Endothelial cell of umbilical vein (primary cell): ENCODE results near the gene SMOC2.

ENCODE experiments used
- CTCF ChIP-seq, 2 donors: IDR thresholded peaks; 1 replicate in 1 of 2; 2 replicates in 1 of 2; pipeline ENCODE4 v1.5.1; 2011; ENCODE audit warnings: low read length in 2 of 2, mild to moderate bottlenecking in 2 of 2, moderate library complexity in 2 of 2, control low read depth in 1 of 2, inconsistent platforms in 1 of 2, low read depth in 1 of 2; ENCODE audit not compliant: insufficient read depth in 1 of 2; ENCODE audit errors: extremely low read depth in 1 of 2
- EZH2 ChIP-seq: IDR thresholded peaks from 2 replicates; pipeline ENCODE4 v1.6.1; 2012; ENCODE audit warnings: borderline replicate concordance, low read depth, mild to moderate bottlenecking, moderate library complexity, low read length, inconsistent platforms; ENCODE audit not compliant: severe bottlenecking
- FOS ChIP-seq: IDR thresholded peaks from 2 replicates; pipeline ENCODE4 v1.6.1; 2011; ENCODE audit warnings: mild to moderate bottlenecking, low read length, moderate library complexity, borderline replicate concordance; ENCODE audit not compliant: insufficient read depth
- GATA2 ChIP-seq: IDR thresholded peaks from 2 replicates; pipeline ENCODE4 v1.7.0; 2011; ENCODE audit warnings: low read depth, mild to moderate bottlenecking, moderate library complexity, mixed read lengths, low read length; ENCODE audit not compliant: insufficient read length, insufficient read depth
- JUN ChIP-seq: IDR thresholded peaks from 2 replicates; pipeline ENCODE4 v1.6.1; 2011; ENCODE audit warnings: borderline replicate concordance, low read depth; ENCODE audit not compliant: insufficient read length, insufficient read depth
- MYC ChIP-seq: IDR thresholded peaks from one replicate; pipeline ENCODE4 v1.6.1; 2011; ENCODE audit warnings: mild to moderate bottlenecking, low read depth, low read length
- POLR2A ChIP-seq: IDR thresholded peaks from 2 replicates; pipeline ENCODE4 v1.6.1; 2012; ENCODE audit warnings: low read depth, mild to moderate bottlenecking, control low read depth, low read length
- POLR2AphosphoS5 ChIP-seq: IDR thresholded peaks from 2 replicates; pipeline ENCODE4 v1.6.1; 2012; ENCODE audit warnings: low read depth, mild to moderate bottlenecking, control low read depth, low read length, moderate library complexity; ENCODE audit not compliant: insufficient read depth

- no peak for TF ChIP-seq CTCF (IDR thresholded peaks at IDR 0.05; ENCODE audit: extremely low read depth in 1 of 2, insufficient read depth in 1 of 2, low read depth in 1 of 2, low read length in 2 of 2)
- no peak for TF ChIP-seq POLR2A
- no peak for TF ChIP-seq EZH2
- TF ChIP-seq JUN: no peak
- TF ChIP-seq POLR2AphosphoS5: no peak
- no peak for TF ChIP-seq GATA2
- TF ChIP-seq FOS: no peak
- no peak for TF ChIP-seq MYC
Observed at GRCh38 chr6:168711666-168712300, 270.8 kb downstream of the SMOC2 start.
